NB4 (cell line): ENCODE data around the gene HTR2A.

Source experiments
- TF ChIP-seq, protein P1 (sequence below): IDR thresholded peaks from one replicate; pipeline ENCODE4 v1.5.1; 2012; ENCODE audit warnings: low read depth, low read length
- TF ChIP-seq, protein P2 (sequence below): IDR thresholded peaks from 2 replicates; pipeline ENCODE4 v1.6.1; 2011; ENCODE audit warnings: low read depth, low read length

DNA sequence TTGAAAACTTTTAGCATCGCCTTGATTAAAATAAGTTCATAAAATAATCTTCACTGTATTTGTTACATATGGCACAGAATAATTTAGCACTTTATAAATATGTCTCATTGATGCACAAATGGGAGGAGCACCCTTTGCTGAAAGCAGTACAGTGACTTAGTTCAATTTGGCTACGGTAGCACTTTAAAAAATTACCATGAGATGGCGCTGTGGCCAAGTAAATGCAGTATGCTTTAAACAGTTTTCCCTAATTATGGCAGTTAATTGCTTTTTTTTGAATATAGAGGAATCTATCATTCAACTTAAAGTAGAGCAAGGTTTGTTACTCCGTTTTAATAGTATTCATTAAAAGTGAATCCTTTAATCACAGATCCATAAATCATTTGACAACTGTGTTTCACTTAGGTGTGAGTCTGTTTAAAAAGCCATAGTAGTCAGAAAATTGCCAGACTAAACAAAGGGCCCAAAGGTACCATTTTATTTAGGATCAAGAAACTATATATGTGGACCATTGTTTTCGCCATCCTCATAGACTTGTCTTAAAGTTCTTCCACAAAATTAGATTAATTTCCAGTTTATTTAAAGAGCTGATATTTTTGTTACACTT is 65.2 kb downstream of the HTR2A start:
- TF ChIP-seq, protein P1, sequence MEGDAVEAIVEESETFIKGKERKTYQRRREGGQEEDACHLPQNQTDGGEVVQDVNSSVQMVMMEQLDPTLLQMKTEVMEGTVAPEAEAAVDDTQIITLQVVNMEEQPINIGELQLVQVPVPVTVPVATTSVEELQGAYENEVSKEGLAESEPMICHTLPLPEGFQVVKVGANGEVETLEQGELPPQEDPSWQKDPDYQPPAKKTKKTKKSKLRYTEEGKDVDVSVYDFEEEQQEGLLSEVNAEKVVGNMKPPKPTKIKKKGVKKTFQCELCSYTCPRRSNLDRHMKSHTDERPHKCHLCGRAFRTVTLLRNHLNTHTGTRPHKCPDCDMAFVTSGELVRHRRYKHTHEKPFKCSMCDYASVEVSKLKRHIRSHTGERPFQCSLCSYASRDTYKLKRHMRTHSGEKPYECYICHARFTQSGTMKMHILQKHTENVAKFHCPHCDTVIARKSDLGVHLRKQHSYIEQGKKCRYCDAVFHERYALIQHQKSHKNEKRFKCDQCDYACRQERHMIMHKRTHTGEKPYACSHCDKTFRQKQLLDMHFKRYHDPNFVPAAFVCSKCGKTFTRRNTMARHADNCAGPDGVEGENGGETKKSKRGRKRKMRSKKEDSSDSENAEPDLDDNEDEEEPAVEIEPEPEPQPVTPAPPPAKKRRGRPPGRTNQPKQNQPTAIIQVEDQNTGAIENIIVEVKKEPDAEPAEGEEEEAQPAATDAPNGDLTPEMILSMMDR, result peak; percentile 70
- TF ChIP-seq, protein P2, sequence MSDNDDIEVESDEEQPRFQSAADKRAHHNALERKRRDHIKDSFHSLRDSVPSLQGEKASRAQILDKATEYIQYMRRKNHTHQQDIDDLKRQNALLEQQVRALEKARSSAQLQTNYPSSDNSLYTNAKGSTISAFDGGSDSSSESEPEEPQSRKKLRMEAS, result no peak
